ENCODE measurements around the gene SHC2.

SHC2 gene

DNA sequence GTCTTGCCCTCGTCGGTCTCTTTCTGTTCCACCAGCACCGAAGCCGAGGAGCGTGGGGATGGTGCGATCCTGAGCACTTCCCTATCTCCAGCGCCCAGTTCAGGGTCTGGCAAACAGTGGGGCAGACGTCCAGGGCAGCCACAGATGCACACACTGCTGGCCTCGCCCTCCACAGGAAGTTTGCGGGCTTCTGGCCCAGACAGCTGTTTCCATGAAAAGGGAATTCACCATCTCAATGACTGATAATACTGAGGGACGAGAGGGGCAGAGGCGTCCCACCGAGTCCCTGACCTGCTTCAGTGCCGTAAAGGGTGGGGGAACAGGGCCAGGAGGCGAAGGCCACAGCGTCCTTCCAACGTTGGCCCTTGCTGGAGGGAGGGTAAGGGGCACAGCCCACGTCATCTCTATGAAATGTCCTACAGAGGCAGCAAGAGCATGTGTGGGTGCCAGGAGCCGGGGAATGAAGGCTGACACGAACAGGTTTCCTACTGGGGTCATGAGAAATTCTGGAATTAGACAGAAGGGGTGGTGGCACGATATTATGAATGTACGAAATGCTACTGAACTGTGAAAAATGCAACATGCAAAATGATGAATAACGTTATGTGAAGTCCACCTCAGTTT, 19.5 kb downstream of the SHC2 start:
- no peak overlapping the region for H3K4me2 ChIP-seq (ENCODE audit: low read length, poor library complexity, severe bottlenecking)
- no peak overlapping the region for H2BK120ac ChIP-seq (ENCODE audit: low read depth, low read length)
- no peak overlapping the region for H3K27ac ChIP-seq (ENCODE audit: low read length, poor library complexity, severe bottlenecking)
- no peaks in the 10 kb centered on the region for H3K9me3 ChIP-seq (ENCODE audit: control insufficient read depth, low read length)
- no peak overlapping the region for H3K4ac ChIP-seq (ENCODE audit: low read depth in 1 of 2, low read length in 2 of 2)
- H3K14ac ChIP-seq (ENCODE audit: low read length in 2 of 2), result no peak overlapping the region
- no peak overlapping the region for H3K4me3 ChIP-seq (ENCODE audit: insufficient read depth in 1 of 2, low read depth in 1 of 2, low read length in 2 of 2)
- H2BK15ac ChIP-seq (ENCODE audit: low read depth, poor library complexity, severe bottlenecking), result no peak overlapping the region
- H2AFZ ChIP-seq (ENCODE audit: low read depth, low read length), result no peak overlapping the region
- H3K23ac ChIP-seq (ENCODE audit: low read length in 2 of 2), result no peak overlapping the region
- H2BK12ac ChIP-seq (ENCODE audit: low read length in 2 of 2), result no peak overlapping the region
- H2AK5ac ChIP-seq (ENCODE audit: low read length, severe bottlenecking), result no peak overlapping the region
- no peak overlapping the region for H2BK5ac ChIP-seq (ENCODE audit: low read depth, low read length, poor library complexity, severe bottlenecking)
- no peak overlapping the region for H4K8ac ChIP-seq (ENCODE audit: low read length)
- H4K91ac ChIP-seq (ENCODE audit: low read length), result no peak overlapping the region
- DNase-seq, result no peak
- peaks cover 0 to 3% of the 10 kb centered on the region in 2 experiments for H3K27me3 ChIP-seq (ENCODE audit: control insufficient read depth in 1 of 2, insufficient read depth in 1 of 2, low read length in 2 of 2)
- 78% methylated on average over 21 of the region's 23 CpGs for WGBS
- no peaks in the 10 kb centered on the region for H3K36me3 ChIP-seq (ENCODE audit: control insufficient read depth in 1 of 2, insufficient read depth in 2 of 2, low read depth in 1 of 2, low read length in 2 of 2)
- H3K18ac ChIP-seq (ENCODE audit: low read depth in 1 of 2, low read length in 2 of 2), result no peak overlapping the region
- no peak overlapping the region for H3K9ac ChIP-seq (ENCODE audit: low read length)
- H3K79me1 ChIP-seq (replicated peaks; ENCODE audit: low read length, poor library complexity, severe bottlenecking), result no peaks in the 10 kb centered on the region
- H3K4me1 ChIP-seq (ENCODE audit: control insufficient read depth, insufficient read depth, low read depth, low read length), result no peaks in the 10 kb centered on the region

DNA sequence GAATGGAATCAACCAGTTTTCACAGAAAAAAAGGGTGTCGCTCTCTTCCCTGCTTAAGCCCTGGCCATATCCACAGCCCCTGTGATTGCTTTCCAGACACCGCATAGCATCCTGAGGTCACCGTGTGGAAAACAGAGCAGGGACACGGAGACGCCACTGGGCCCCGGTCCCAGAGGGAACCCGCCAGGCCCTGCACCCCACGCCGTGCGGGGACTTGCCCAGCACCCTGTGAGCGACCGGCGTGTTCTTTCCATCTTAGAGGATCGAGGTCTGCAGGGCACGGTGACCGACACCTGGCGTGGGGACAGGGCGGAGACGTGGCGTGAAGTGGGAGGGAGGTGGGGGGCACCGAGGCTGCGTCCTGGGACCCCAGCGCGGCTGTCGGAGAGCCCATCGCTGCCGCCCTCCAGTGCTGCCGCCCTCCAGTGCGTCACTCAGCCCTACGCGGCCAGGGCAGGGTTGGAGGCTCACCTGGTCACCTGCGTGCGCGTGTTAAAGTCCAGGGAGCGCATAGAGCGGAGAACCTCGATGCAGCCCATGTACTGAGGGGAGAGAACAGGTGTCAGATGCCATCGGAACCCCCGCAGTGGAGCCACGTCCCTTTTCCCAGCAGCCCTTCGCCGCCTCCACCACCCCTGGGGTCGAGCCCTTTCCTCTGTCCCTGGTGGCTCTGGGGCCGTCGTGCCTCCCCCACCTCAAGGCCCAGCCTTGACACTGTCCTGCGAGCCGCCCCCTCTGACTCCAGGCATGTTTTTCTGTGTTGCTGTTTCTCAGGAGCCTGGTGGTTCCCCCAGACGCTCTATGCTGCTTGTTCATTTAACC, 20.2 kb downstream of the SHC2 start:
- H2BK12ac ChIP-seq (ENCODE audit: low read length in 2 of 2), result no peak overlapping the region
- no peaks in the 10 kb centered on the region for H3K9me3 ChIP-seq (ENCODE audit: control insufficient read depth, low read length)
- H2BK5ac ChIP-seq (ENCODE audit: low read depth, low read length, poor library complexity, severe bottlenecking), result no peak overlapping the region
- H3K4me3 ChIP-seq (ENCODE audit: insufficient read depth in 1 of 2, low read depth in 1 of 2, low read length in 2 of 2), result no peak overlapping the region
- no peak overlapping the region for H4K8ac ChIP-seq (ENCODE audit: low read length)
- 91% methylated on average over 48 of the region's 48 CpGs for WGBS
- no peak overlapping the region for H2AFZ ChIP-seq (ENCODE audit: low read depth, low read length)
- no peak overlapping the region for H4K91ac ChIP-seq (ENCODE audit: low read length)
- H3K14ac ChIP-seq (ENCODE audit: low read length in 2 of 2), result no peak overlapping the region
- H3K79me1 ChIP-seq (replicated peaks; ENCODE audit: low read length, poor library complexity, severe bottlenecking), result no peaks in the 10 kb centered on the region
- no peak overlapping the region for H3K18ac ChIP-seq (ENCODE audit: low read depth in 1 of 2, low read length in 2 of 2)
- no peak overlapping the region for H2BK15ac ChIP-seq (ENCODE audit: low read depth, poor library complexity, severe bottlenecking)
- H3K4me2 ChIP-seq (ENCODE audit: low read length, poor library complexity, severe bottlenecking), result no peak overlapping the region
- no peak overlapping the region for H2AK5ac ChIP-seq (ENCODE audit: low read length, severe bottlenecking)
- no peak overlapping the region for H3K4ac ChIP-seq (ENCODE audit: low read depth in 1 of 2, low read length in 2 of 2)
- H3K27me3 ChIP-seq (ENCODE audit: control insufficient read depth in 1 of 2, insufficient read depth in 1 of 2, low read length in 2 of 2), result peaks cover 0 to 3% of the 10 kb centered on the region in 2 experiments
- no peak overlapping the region for H3K23ac ChIP-seq (ENCODE audit: low read length in 2 of 2)
- H3K36me3 ChIP-seq (ENCODE audit: control insufficient read depth in 1 of 2, insufficient read depth in 2 of 2, low read depth in 1 of 2, low read length in 2 of 2), result no peaks in the 10 kb centered on the region
- H2BK120ac ChIP-seq (ENCODE audit: low read depth, low read length), result no peak overlapping the region
- no peak overlapping the region for H3K9ac ChIP-seq (ENCODE audit: low read length)
- H3K27ac ChIP-seq (ENCODE audit: low read length, poor library complexity, severe bottlenecking), result no peak overlapping the region
- DNase-seq, result no peak
- H3K4me1 ChIP-seq (ENCODE audit: control insufficient read depth, insufficient read depth, low read depth, low read length), result no peaks in the 10 kb centered on the region

DNA sequence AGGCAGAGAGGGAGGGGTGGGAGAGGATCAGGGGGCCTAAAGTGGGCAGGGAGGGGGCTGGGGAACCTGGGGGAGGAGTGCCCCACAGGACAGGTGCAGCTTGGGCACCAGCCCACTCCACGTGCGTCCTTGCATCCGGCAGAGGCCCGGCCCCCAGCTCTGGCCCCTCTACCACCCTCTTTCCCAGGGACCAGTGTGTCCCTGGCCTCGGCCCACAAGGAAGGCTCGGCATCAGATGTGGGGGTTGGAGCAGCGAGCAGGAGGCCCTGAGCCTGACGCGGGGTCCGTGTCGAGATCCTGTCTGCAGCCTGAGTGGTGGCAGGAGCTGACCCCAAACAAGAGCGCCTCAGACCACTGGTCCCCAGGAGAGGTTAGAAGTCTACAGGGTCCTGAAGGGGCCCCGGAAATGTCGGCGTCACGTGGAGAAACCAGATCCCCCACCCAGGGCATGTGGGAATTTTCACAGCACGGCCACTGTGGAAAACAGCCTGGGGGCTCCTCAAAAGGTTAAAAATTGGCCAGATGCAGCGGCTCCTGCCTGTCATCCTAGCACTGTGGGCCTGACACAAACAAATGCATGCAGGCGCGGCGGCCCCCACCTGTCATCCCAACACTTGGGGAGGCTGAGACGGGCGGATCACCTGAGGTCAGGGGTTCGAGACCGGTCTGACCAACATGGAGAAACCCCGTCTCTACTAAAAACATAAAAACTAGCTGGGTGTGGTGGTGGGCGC, 21.5 kb downstream of the SHC2 start:
- WGBS, result 91% methylated on average over 23 of the region's 27 CpGs
- Histone ChIP-seq H4K8ac (ENCODE audit: low read length) (no peak overlapping the region), H3K9me3 (ENCODE audit: control insufficient read depth, low read length) (no peaks in the 10 kb centered on the region), H3K23ac (ENCODE audit: low read length in 2 of 2) (no peak overlapping the region), H2BK5ac (ENCODE audit: low read depth, low read length, poor library complexity, severe bottlenecking) (no peak overlapping the region), H3K18ac (ENCODE audit: low read depth in 1 of 2, low read length in 2 of 2) (no peak overlapping the region), H3K14ac (ENCODE audit: low read length in 2 of 2) (no peak overlapping the region), H3K4me1 (ENCODE audit: control insufficient read depth, insufficient read depth, low read depth, low read length) (no peaks in the 10 kb centered on the region), H4K91ac (ENCODE audit: low read length) (no peak overlapping the region), H2BK120ac (ENCODE audit: low read depth, low read length) (no peak overlapping the region), H2BK15ac (ENCODE audit: low read depth, poor library complexity, severe bottlenecking) (no peak overlapping the region), H2BK12ac (ENCODE audit: low read length in 2 of 2) (no peak overlapping the region), H3K9ac (ENCODE audit: low read length) (no peak overlapping the region), H3K4me3 (ENCODE audit: insufficient read depth in 1 of 2, low read depth in 1 of 2, low read length in 2 of 2) (no peak overlapping the region), H3K79me1 (replicated peaks; ENCODE audit: low read length, poor library complexity, severe bottlenecking) (no peaks in the 10 kb centered on the region), H3K36me3 (ENCODE audit: control insufficient read depth in 1 of 2, insufficient read depth in 2 of 2, low read depth in 1 of 2, low read length in 2 of 2) (peaks cover 0 to 2% of the 10 kb centered on the region in 2 experiments), H2AFZ (ENCODE audit: low read depth, low read length) (no peak overlapping the region), H2AK5ac (ENCODE audit: low read length, severe bottlenecking) (no peak overlapping the region), H3K27ac (ENCODE audit: low read length, poor library complexity, severe bottlenecking) (no peak overlapping the region), H3K4me2 (ENCODE audit: low read length, poor library complexity, severe bottlenecking) (no peak overlapping the region), H3K4ac (ENCODE audit: low read depth in 1 of 2, low read length in 2 of 2) (no peak overlapping the region), H3K27me3 (ENCODE audit: control insufficient read depth in 1 of 2, insufficient read depth in 1 of 2, low read length in 2 of 2) (peaks cover 0 to 3% of the 10 kb centered on the region in 2 experiments)
- no peak for DNase-seq

DNA sequence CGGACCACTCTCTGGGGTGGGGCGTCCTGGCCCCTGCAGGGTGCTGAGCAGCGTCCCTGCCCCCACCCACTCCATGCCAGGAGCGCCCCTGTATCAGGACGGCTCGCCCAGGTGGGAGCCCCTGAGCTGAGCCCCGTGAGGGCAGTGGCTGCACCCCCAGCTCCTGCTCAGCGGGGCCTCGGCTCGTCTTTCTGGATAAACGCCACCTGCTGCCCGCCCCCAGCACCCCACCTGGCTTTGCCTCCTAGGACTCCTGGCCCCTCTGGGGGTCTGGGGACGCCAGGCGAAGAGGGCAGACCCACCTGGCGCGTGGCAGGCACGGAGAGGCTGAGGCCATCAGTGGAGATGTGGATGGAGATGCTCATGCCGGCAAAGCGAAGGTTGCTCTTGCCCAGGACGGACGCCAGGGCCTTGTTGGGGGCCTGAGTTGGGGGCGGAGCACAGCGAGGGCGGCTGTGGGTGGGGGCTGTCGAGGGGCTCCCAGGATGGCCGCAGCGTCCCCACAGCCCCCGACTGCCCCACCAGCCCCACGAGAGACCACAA, 22.3 kb downstream of the SHC2 start:
- Histone ChIP-seq H3K14ac (ENCODE audit: low read length in 2 of 2) (no peak overlapping the region), H3K4ac (ENCODE audit: low read depth in 1 of 2, low read length in 2 of 2) (no peak overlapping the region), H3K79me1 (replicated peaks; ENCODE audit: low read length, poor library complexity, severe bottlenecking) (no peaks in the 10 kb centered on the region), H3K18ac (ENCODE audit: low read depth in 1 of 2, low read length in 2 of 2) (no peak overlapping the region), H2AK5ac (ENCODE audit: low read length, severe bottlenecking) (no peak overlapping the region), H3K27me3 (ENCODE audit: control insufficient read depth in 1 of 2, insufficient read depth in 1 of 2, low read length in 2 of 2) (peaks cover 0 to 3% of the 10 kb centered on the region in 2 experiments), H4K91ac (ENCODE audit: low read length) (no peak overlapping the region), H2AFZ (ENCODE audit: low read depth, low read length) (no peak overlapping the region), H3K36me3 (ENCODE audit: control insufficient read depth in 1 of 2, insufficient read depth in 2 of 2, low read depth in 1 of 2, low read length in 2 of 2) (peaks cover 0 to 5% of the 10 kb centered on the region in 2 experiments), H3K27ac (ENCODE audit: low read length, poor library complexity, severe bottlenecking) (no peak overlapping the region), H3K9me3 (ENCODE audit: control insufficient read depth, low read length) (no peaks in the 10 kb centered on the region), H4K8ac (ENCODE audit: low read length) (no peak overlapping the region), H2BK5ac (ENCODE audit: low read depth, low read length, poor library complexity, severe bottlenecking) (no peak overlapping the region), H2BK120ac (ENCODE audit: low read depth, low read length) (no peak overlapping the region), H3K4me3 (ENCODE audit: insufficient read depth in 1 of 2, low read depth in 1 of 2, low read length in 2 of 2) (no peak overlapping the region), H3K4me1 (ENCODE audit: control insufficient read depth, insufficient read depth, low read depth, low read length) (no peaks in the 10 kb centered on the region), H3K23ac (ENCODE audit: low read length in 2 of 2) (no peak overlapping the region), H3K4me2 (ENCODE audit: low read length, poor library complexity, severe bottlenecking) (no peak overlapping the region), H2BK15ac (ENCODE audit: low read depth, poor library complexity, severe bottlenecking) (no peak overlapping the region), H2BK12ac (ENCODE audit: low read length in 2 of 2) (no peak overlapping the region), H3K9ac (ENCODE audit: low read length) (no peak overlapping the region)
- whole genome bisulfite sequencing, result 83% methylated on average over 21 of the region's 29 CpGs
- no peak for DNase-seq
